CD14-positive monocyte (primary cell): ENCODE measurements around the gene FOXRED2. TPM values are rescaled to one million over a fixed set of nuclear protein-coding genes. Genes with fewer than 3 reads are reported as not detected.

Source experiments
- DNase-seq, 3 donors: peaks; one replicate each; pipeline ENCODE4 v3.0.0-alpha.2; 2011 to 2022
- H2AFZ ChIP-seq: 2 replicates; pipeline ENCODE4 v1.6.0; 2012; ENCODE audit warnings: mild to moderate bottlenecking, low read depth, low read length, inconsistent platforms; ENCODE audit not compliant: insufficient read depth, poor library complexity, severe bottlenecking
- H3K27ac ChIP-seq, 2 donors: 1 replicate in 1 of 2; 2 replicates in 1 of 2; pipeline ENCODE4 v1.5.1; 2012 to 2013; ENCODE audit warnings: low read length in 2 of 2, control low read depth in 1 of 2, inconsistent platforms in 1 of 2, low read depth in 1 of 2, mild to moderate bottlenecking in 1 of 2
- H3K27me3 ChIP-seq, 2 donors: one replicate each; pipeline versions ENCODE4 v1.6.0 to v1.6.1; 2011 to 2013; ENCODE audit warnings: low read length in 2 of 2; ENCODE audit not compliant: control insufficient read depth in 2 of 2, insufficient read depth in 2 of 2
- H3K36me3 ChIP-seq, 2 donors: replicated peaks in 1 of 2; 1 replicate in 1 of 2; 2 replicates in 1 of 2; pipeline versions ENCODE4 v1.5.1 to v1.6.1; 2012 to 2013; ENCODE audit warnings: low read length in 2 of 2, control low read depth in 1 of 2, inconsistent platforms in 1 of 2, mild to moderate bottlenecking in 1 of 2; ENCODE audit not compliant: insufficient read depth in 2 of 2, control insufficient read depth in 1 of 2
- H3K4me1 ChIP-seq, 2 donors: 1 replicate in 1 of 2; 2 replicates in 1 of 2; pipeline versions ENCODE4 v1.5.1 to v1.6.1; 2012 to 2013; ENCODE audit warnings: low read length in 2 of 2, control low read depth in 1 of 2, inconsistent platforms in 1 of 2, mild to moderate bottlenecking in 1 of 2, moderate library complexity in 1 of 2; ENCODE audit not compliant: insufficient read depth in 2 of 2, control insufficient read depth in 1 of 2
- H3K4me2 ChIP-seq: replicated peaks from 2 replicates; pipeline ENCODE3; 2012; ENCODE audit warnings: low read length, moderate library complexity, mild to moderate bottlenecking; ENCODE audit not compliant: poor library complexity, severe bottlenecking; ENCODE audit errors: extremely low read depth
- H3K4me3 ChIP-seq, 3 experiments: fragments of 200-600 bp in 1 of 3; sonication (generic) in 1 of 3; replicated peaks in 1 of 3; 1 replicate in 2 of 3; 2 replicates in 1 of 3; pipeline ENCODE4 v1.5.1; 2011 to 2013; ENCODE audit warnings: low read length in 3 of 3, mild to moderate bottlenecking in 3 of 3, control low read depth in 2 of 3, low read depth in 2 of 3, inconsistent platforms in 1 of 3, moderate library complexity in 1 of 3
- H3K79me2 ChIP-seq: 2 replicates; pipeline ENCODE4 v1.6.0; 2012; ENCODE audit warnings: mild to moderate bottlenecking, control low read depth, inconsistent platforms, low read length, moderate library complexity; ENCODE audit not compliant: insufficient read depth
- H3K9ac ChIP-seq: 2 replicates; pipeline ENCODE4 v1.6.0; 2017; ENCODE audit warnings: low read length, mild to moderate bottlenecking; ENCODE audit not compliant: insufficient read depth, poor library complexity, severe bottlenecking
- H3K9me3 ChIP-seq, 2 donors: replicated peaks in 1 of 2; 1 replicate in 1 of 2; 2 replicates in 1 of 2; pipeline versions ENCODE4 v1.5.1 to v1.6.1; 2012 to 2013; ENCODE audit warnings: low read length in 2 of 2, control low read depth in 1 of 2; ENCODE audit not compliant: control insufficient read depth in 1 of 2, insufficient read depth in 1 of 2
- H4K20me1 ChIP-seq: 2 replicates; pipeline ENCODE4 v1.6.0; 2012; ENCODE audit warnings: mild to moderate bottlenecking, low read length, control low read depth, moderate library complexity; ENCODE audit not compliant: insufficient read depth
- H3K27ac Mint-ChIP-seq, 7 donors: one replicate each; pipeline ENCODE4 v1.8.0; 2020; ENCODE audit warnings: mild to moderate bottlenecking in 7 of 7, mixed read lengths in 7 of 7, moderate library complexity in 6 of 7, inconsistent platforms in 2 of 7
- H3K27me3 Mint-ChIP-seq, 3 donors: one replicate each; pipeline ENCODE4 v1.8.0; 2021 to 2022; ENCODE audit warnings: low read depth in 3 of 3, mild to moderate bottlenecking in 3 of 3, mixed read lengths in 3 of 3, moderate library complexity in 3 of 3, inconsistent platforms in 1 of 3
- H3K36me3 Mint-ChIP-seq, 2 donors: one replicate each; pipeline ENCODE4 v1.8.0; 2020; ENCODE audit warnings: mixed read lengths in 2 of 2, inconsistent platforms in 1 of 2, mild to moderate bottlenecking in 1 of 2
- H3K4me1 Mint-ChIP-seq: one replicate; pipeline ENCODE4 v1.8.0; 2020; ENCODE audit warnings: mild to moderate bottlenecking, mixed read lengths
- H3K4me3 Mint-ChIP-seq, 2 donors: one replicate each; pipeline ENCODE4 v1.8.0; 2020; ENCODE audit warnings: mild to moderate bottlenecking in 2 of 2, mixed read lengths in 2 of 2, moderate library complexity in 1 of 2
- H3K9me3 Mint-ChIP-seq, 7 donors: one replicate each; pipeline ENCODE4 v1.8.0; 2020 to 2022; ENCODE audit warnings: mixed read lengths in 7 of 7, mild to moderate bottlenecking in 6 of 7, moderate library complexity in 6 of 7, inconsistent platforms in 2 of 7
- WGBS: methylation state at CpG from one replicate; pipeline ENCODE4 v1.1.5; 2013; ENCODE audit warnings: missing lambda C conversion rate; ENCODE audit not compliant: insufficient coverage; 5-methylcytosine and 5-hydroxymethylcytosine counted together
- intact Hi-C, 2 donors: fragments of 100-400 bp; cut with micrococcal nuclease; formaldehyde crosslinking; loops; one replicate each; pipeline versions ENCODE4 v1.15.0 to v1.15.1; 2023
- polyA plus RNA-seq, 3 donors: library from polyadenylated mRNA; depleted of rRNA in 1 of 3; unstranded in 2 of 3; stranded (reverse) in 1 of 3; fragments of 300-500 nt in 2 of 3; fragments of >200 nt in 1 of 3; fragmentation: Illumina TruSeq in 2 of 3; gene quantifications; 1 replicate in 2 of 3; 2 replicates in 1 of 3; pipeline ENCODE4 v1.2.3, GENCODE V29; 2012 to 2021
- TF ChIP-seq, protein P1 (sequence below): fragments of 200-600 bp; IDR thresholded peaks from one replicate; pipeline ENCODE4 v1.8.0; 2022; ENCODE audit warnings: antibody characterized with exemption, mild to moderate bottlenecking

FOXRED2 gene
- polyA plus RNA-seq, 3 donors = 1.5 to 2.0 (median 1.9) TPM

DNA sequence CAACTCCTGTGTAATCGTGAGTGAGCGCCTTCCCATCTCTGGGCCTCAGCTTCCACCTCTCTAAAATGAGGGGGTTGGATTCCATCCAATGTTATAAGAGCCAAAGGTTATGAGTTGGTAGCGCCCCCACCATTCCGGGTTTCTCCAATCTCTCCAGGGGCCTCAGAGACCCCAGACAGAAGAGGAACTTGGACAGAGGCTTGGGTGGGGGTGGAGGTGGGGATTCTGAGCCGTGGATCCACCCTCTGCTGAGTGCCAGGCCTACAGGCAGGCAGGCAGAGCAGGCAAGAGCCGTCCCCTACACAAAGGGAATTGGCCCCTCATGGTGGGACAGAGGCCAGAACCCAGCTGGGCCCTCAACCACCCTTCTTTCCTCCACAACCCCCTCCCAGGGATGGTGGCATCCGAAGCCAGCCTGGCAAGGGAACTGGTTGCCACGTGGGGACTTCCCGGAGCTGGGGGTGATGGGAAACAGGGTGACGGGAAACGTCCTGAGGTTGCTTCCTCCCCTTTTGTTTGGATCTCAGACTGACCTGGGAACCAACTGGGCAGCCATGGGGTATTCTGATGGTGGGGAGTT is 57.2 kb downstream of the FOXRED2 start:
- H3K9me3 Mint-ChIP-seq = peaks cover 0 to 2% (median 0%) of the 10 kb centered on the region in 7 donors
- Histone ChIP-seq H2AFZ (peak overlapping the region; percentile 68), H3K27me3 (no peaks in the 10 kb centered on the region), H3K9me3 (no peaks in the 10 kb centered on the region), H3K4me3 (peak overlapping the region in 1 of 3 experiments; percentile 19), H3K9ac (no peak overlapping the region), H3K4me1 (peaks cover 94 to 99% of the 10 kb centered on the region in 2 donors), H3K79me2 (peaks cover 11% of the 10 kb centered on the region), H3K4me2 (peak overlapping the region; percentile 4), H3K36me3 (no peaks in the 10 kb centered on the region), H4K20me1 (no peaks in the 10 kb centered on the region), H3K27ac (peak overlapping the region in 1 of 2 donors; percentile 49)
- H3K4me3 Mint-ChIP-seq = no peak overlapping the region
- intact Hi-C loops = loop anchor here (5.0 kb wide), 4 partner anchors 37 to 117 kb away; partner anchors contain the start of gene MYH9 (in 2 of the 2)
- H3K27ac Mint-ChIP-seq = peak overlapping the region; percentile 8 to 89 (median 80)
- WGBS = 10% methylated on average over 4 of the region's 11 CpGs
- TF ChIP-seq, protein P1, sequence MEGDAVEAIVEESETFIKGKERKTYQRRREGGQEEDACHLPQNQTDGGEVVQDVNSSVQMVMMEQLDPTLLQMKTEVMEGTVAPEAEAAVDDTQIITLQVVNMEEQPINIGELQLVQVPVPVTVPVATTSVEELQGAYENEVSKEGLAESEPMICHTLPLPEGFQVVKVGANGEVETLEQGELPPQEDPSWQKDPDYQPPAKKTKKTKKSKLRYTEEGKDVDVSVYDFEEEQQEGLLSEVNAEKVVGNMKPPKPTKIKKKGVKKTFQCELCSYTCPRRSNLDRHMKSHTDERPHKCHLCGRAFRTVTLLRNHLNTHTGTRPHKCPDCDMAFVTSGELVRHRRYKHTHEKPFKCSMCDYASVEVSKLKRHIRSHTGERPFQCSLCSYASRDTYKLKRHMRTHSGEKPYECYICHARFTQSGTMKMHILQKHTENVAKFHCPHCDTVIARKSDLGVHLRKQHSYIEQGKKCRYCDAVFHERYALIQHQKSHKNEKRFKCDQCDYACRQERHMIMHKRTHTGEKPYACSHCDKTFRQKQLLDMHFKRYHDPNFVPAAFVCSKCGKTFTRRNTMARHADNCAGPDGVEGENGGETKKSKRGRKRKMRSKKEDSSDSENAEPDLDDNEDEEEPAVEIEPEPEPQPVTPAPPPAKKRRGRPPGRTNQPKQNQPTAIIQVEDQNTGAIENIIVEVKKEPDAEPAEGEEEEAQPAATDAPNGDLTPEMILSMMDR = no peak
- no peaks in the 10 kb centered on the region for H3K27me3 Mint-ChIP-seq
- peaks cover 83% of the 10 kb centered on the region for H3K4me1 Mint-ChIP-seq
- peak in 2 of 3 donors; percentile 44 to 68 for DNase-seq
- peaks cover 0 to 5% of the 10 kb centered on the region in 2 donors for H3K36me3 Mint-ChIP-seq

DNA sequence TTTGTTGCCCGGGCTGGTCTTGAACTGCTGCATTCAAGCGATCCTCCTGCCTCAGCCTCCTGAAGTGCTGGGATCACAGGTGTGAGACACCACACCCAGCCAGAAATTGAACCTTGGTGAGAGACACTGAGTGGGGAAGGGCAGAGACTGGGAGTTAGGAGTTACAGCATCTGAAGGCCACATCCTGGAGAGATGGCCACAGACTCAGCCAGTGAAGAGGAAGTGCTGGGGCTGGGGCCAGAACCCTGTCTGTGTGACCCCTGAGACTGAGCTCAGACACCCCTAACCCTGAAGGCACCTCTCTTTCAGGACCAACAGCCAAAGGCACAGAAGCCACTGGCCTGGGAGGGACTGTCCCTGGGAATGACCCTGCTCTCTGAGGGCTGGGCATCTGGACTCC is 59.2 kb downstream of the FOXRED2 start:
- Histone ChIP-seq H3K4me2 (peak overlapping the region; percentile 19), H3K9ac (no peak overlapping the region), H4K20me1 (no peaks in the 10 kb centered on the region), H3K36me3 (no peaks in the 10 kb centered on the region), H3K27ac (peak overlapping the region; percentile 23 to 61), H3K79me2 (peaks cover 10% of the 10 kb centered on the region), H3K9me3 (no peaks in the 10 kb centered on the region), H3K27me3 (no peaks in the 10 kb centered on the region), H3K4me3 (no peak overlapping the region), H3K4me1 (peaks cover 89 to 99% of the 10 kb centered on the region in 2 donors), H2AFZ (peak overlapping the region; percentile 50)
- 71% methylated on average over 2 of the region's 2 CpGs for WGBS
- peaks cover 0 to 2% (median 0%) of the 10 kb centered on the region in 7 donors for H3K9me3 Mint-ChIP-seq
- TF ChIP-seq, protein P1 = no peak
- H3K4me3 Mint-ChIP-seq = peak overlapping the region; percentile 26 to 27
- peaks cover 84% of the 10 kb centered on the region for H3K4me1 Mint-ChIP-seq
- intact Hi-C loops = loop anchor here (5.0 kb wide), 2 partner anchors 35 to 50 kb away; no protein-coding TSS in a partner anchor
- peak overlapping the region; percentile 37 to 87 (median 52) for H3K27ac Mint-ChIP-seq
- no peaks in the 10 kb centered on the region for H3K27me3 Mint-ChIP-seq
- peaks cover 0 to 5% of the 10 kb centered on the region in 2 donors for H3K36me3 Mint-ChIP-seq
- peak; percentile 41 to 65 (median 50) for DNase-seq
